K562 (cell line): Measurements from ENCODE around the gene TMEM184B. TPM values are rescaled to one million over a fixed set of nuclear protein-coding genes. Genes with fewer than 3 reads are reported as not detected.

Experiments used
- GABPA ChIP-seq: fragments of 200-800 bp; sonication (Bioruptor generic); conservative IDR thresholded peaks from 2 replicates; pipeline ENCODE4 v1.6.1; 2016; ENCODE audit warnings: low read depth, missing genetic modification characterization, missing compliant biosample characterization
- HDGF ChIP-seq: fragments of 450-650 bp; IDR thresholded peaks from 2 replicates; pipeline ENCODE4 v1.6.1; 2016
- RBM17 ChIP-seq: fragments of 200-400 bp; formaldehyde crosslinking; IDR thresholded peaks from 2 replicates; pipeline ENCODE4 v1.6.1; 2017; ENCODE audit warnings: low read depth, mild to moderate bottlenecking, low read length, borderline replicate concordance
- SMAD4 ChIP-seq: fragments of 250-450 bp; sonication (Bioruptor Pico); conservative IDR thresholded peaks from 2 replicates; pipeline ENCODE4 v1.8.0; 2021; ENCODE audit warnings: inconsistent platforms, mild to moderate bottlenecking, moderate library complexity
- SNIP1 ChIP-seq: fragments of 450-650 bp; IDR thresholded peaks from 2 replicates; pipeline ENCODE4 v1.7.1; 2017; ENCODE audit warnings: low read depth, mild to moderate bottlenecking
- U2AF2 ChIP-seq: fragments of 200-400 bp; formaldehyde crosslinking; optimal IDR thresholded peaks from 2 replicates; pipeline ENCODE3; 2017; ENCODE audit warnings: low read depth, mild to moderate bottlenecking, low read length
- ZNF696 ChIP-seq: fragments of 250-450 bp; sonication (Bioruptor Pico); conservative IDR thresholded peaks from 2 replicates; pipeline ENCODE4 v1.4.0; 2020; ENCODE audit warnings: mild to moderate bottlenecking, moderate library complexity
- polyA plus RNA-seq, 8 experiments: library from polyadenylated mRNA; depleted of rRNA in 4 of 8; stranded (reverse) in 5 of 8; unstranded in 3 of 8; fragments of >200 nt; fragmentation: Nextera tagmentation in 2 of 8; fragmentation: Illumina TruSeq in 1 of 8; extraction: Ambion mirVana in 2 of 8; extraction: Trizol in 1 of 8; gene quantifications; 2 replicates each; pipeline versions ENCODE4 v1.2.1 to v1.2.3, GENCODE V29; 2011 to 2014; ENCODE audit warnings: inconsistent platforms in 1 of 8, missing spikeins in 1 of 8
- total RNA-seq, 7 experiments: library from RNA; depleted of rRNA in 6 of 7; stranded (reverse); fragments of >200 nt in 6 of 7; fragmentation: Illumina TruSeq in 2 of 7; extraction: Trizol in 2 of 7; gene quantifications; 2 replicates each; pipeline versions ENCODE4 v1.2.1 to v1.2.3, GENCODE V29; 2011 to 2021; ENCODE audit warnings: low replicate concordance in 1 of 7
- TF ChIP-seq, protein P1 (sequence below): sonication (generic); formaldehyde crosslinking; IDR thresholded peaks from 2 replicates; pipeline ENCODE4 v1.8.0; 2022; ENCODE audit warnings: missing genetic modification reagents, mild to moderate bottlenecking, borderline replicate concordance
- TF ChIP-seq, protein P2 (sequence below): fragments of 450-650 bp; IDR thresholded peaks from 2 replicates; pipeline ENCODE4 v1.6.1; 2016; ENCODE audit warnings: borderline replicate concordance
- TF ChIP-seq, protein P3 (sequence below): fragments of 250-450 bp; sonication (Bioruptor Pico); IDR thresholded peaks from 2 replicates; pipeline ENCODE4 v1.4.0; 2020
- TF ChIP-seq, protein P4 (sequence below): sonication (generic); formaldehyde crosslinking; IDR thresholded peaks from 2 replicates; pipeline ENCODE4 v1.8.0; 2022; ENCODE audit warnings: mild to moderate bottlenecking, missing genetic modification reagents, borderline replicate concordance
- TF ChIP-seq, protein P5 (sequence below): fragments of 250-450 bp; sonication (Bioruptor Pico); IDR thresholded peaks from 2 replicates; pipeline ENCODE4 v1.8.0; 2022; ENCODE audit warnings: inconsistent platforms, mild to moderate bottlenecking, moderate library complexity, borderline replicate concordance

The TMEM184B gene
- total and polyA plus RNA-seq, 9 of the 15 experiments (the other 6 are each of a cell fraction or from before 2014, with no cell fraction given): 0.31 to 25.1 (median 6.2) TPM

DNA sequence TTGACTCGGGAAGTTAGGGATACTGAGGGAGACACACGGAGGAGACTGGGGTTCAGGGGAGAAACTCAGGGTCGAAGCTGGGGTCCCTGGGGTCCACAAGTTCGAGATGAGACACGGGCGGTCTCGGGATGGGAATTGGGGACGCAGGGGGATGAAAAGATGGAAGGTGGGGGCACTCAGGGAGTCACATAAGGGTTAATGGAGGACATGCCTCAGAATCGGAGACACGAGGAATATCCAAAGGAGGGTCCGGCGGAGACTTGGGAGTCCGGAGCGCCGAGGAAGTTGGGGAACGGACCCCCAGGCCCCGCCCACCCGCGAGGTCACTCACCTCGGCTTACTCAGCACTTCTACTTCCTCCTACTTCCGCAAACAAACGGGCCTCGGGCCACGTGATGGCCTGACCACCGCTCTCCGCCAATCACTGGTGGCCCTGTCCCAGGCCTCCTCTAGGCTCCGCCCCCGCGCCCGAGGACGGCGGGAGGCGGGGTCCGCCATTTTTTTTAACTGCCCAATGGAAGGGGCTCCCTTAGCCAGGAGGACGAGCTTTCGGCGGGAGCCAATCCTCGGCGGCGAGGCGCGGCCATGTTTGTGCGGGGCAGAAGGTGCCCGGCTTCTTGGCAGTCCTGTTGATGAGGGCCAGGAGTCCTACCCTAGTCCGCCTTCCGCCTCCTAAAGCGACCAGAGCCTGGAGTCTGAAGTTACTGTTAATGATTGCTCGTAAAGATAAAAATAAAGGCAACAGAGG is 91.2 kb downstream of the TMEM184B start, which contains the start of gene PLA2G6 (continued):
- TF ChIP-seq, protein P1, sequence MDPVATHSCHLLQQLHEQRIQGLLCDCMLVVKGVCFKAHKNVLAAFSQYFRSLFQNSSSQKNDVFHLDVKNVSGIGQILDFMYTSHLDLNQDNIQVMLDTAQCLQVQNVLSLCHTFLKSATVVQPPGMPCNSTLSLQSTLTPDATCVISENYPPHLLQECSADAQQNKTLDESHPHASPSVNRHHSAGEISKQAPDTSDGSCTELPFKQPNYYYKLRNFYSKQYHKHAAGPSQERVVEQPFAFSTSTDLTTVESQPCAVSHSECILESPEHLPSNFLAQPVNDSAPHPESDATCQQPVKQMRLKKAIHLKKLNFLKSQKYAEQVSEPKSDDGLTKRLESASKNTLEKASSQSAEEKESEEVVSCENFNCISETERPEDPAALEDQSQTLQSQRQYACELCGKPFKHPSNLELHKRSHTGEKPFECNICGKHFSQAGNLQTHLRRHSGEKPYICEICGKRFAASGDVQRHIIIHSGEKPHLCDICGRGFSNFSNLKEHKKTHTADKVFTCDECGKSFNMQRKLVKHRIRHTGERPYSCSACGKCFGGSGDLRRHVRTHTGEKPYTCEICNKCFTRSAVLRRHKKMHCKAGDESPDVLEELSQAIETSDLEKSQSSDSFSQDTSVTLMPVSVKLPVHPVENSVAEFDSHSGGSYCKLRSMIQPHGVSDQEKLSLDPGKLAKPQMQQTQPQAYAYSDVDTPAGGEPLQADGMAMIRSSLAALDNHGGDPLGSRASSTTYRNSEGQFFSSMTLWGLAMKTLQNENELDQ (CRISPR knock-in tag): no peak
- TF ChIP-seq, protein P2, sequence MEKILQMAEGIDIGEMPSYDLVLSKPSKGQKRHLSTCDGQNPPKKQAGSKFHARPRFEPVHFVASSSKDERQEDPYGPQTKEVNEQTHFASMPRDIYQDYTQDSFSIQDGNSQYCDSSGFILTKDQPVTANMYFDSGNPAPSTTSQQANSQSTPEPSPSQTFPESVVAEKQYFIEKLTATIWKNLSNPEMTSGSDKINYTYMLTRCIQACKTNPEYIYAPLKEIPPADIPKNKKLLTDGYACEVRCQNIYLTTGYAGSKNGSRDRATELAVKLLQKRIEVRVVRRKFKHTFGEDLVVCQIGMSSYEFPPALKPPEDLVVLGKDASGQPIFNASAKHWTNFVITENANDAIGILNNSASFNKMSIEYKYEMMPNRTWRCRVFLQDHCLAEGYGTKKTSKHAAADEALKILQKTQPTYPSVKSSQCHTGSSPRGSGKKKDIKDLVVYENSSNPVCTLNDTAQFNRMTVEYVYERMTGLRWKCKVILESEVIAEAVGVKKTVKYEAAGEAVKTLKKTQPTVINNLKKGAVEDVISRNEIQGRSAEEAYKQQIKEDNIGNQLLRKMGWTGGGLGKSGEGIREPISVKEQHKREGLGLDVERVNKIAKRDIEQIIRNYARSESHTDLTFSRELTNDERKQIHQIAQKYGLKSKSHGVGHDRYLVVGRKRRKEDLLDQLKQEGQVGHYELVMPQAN: peak; percentile 9; the same call in 1 of the 2 replicates
- TF ChIP-seq SMAD4 (CRISPR knock-in tag) (no peak), U2AF2 (no peak), HDGF (no peak; the same call in 1 of the 2 replicates), GABPA (peak; percentile 33; the same call in 1 of the 2 replicates), RBM17 (no peak), ZNF696 (CRISPR knock-in tag) (no peak), SNIP1 (no peak)
- TF ChIP-seq, protein P3, sequence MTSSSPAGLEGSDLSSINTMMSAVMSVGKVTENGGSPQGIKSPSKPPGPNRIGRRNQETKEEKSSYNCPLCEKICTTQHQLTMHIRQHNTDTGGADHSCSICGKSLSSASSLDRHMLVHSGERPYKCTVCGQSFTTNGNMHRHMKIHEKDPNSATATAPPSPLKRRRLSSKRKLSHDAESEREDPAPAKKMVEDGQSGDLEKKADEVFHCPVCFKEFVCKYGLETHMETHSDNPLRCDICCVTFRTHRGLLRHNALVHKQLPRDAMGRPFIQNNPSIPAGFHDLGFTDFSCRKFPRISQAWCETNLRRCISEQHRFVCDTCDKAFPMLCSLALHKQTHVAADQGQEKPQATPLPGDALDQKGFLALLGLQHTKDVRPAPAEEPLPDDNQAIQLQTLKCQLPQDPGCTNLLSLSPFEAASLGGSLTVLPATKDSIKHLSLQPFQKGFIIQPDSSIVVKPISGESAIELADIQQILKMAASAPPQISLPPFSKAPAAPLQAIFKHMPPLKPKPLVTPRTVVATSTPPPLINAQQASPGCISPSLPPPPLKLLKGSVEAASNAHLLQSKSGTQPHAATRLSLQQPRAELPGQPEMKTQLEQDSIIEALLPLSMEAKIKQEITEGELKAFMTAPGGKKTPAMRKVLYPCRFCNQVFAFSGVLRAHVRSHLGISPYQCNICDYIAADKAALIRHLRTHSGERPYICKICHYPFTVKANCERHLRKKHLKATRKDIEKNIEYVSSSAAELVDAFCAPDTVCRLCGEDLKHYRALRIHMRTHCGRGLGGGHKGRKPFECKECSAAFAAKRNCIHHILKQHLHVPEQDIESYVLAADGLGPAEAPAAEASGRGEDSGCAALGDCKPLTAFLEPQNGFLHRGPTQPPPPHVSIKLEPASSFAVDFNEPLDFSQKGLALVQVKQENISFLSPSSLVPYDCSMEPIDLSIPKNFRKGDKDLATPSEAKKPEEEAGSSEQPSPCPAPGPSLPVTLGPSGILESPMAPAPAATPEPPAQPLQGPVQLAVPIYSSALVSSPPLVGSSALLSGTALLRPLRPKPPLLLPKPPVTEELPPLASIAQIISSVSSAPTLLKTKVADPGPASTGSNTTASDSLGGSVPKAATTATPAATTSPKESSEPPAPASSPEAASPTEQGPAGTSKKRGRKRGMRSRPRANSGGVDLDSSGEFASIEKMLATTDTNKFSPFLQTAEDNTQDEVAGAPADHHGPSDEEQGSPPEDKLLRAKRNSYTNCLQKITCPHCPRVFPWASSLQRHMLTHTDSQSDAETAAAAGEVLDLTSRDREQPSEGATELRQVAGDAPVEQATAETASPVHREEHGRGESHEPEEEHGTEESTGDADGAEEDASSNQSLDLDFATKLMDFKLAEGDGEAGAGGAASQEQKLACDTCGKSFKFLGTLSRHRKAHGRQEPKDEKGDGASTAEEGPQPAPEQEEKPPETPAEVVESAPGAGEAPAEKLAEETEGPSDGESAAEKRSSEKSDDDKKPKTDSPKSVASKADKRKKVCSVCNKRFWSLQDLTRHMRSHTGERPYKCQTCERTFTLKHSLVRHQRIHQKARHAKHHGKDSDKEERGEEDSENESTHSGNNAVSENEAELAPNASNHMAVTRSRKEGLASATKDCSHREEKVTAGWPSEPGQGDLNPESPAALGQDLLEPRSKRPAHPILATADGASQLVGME (CRISPR knock-in tag): no peak
- TF ChIP-seq, protein P4, sequence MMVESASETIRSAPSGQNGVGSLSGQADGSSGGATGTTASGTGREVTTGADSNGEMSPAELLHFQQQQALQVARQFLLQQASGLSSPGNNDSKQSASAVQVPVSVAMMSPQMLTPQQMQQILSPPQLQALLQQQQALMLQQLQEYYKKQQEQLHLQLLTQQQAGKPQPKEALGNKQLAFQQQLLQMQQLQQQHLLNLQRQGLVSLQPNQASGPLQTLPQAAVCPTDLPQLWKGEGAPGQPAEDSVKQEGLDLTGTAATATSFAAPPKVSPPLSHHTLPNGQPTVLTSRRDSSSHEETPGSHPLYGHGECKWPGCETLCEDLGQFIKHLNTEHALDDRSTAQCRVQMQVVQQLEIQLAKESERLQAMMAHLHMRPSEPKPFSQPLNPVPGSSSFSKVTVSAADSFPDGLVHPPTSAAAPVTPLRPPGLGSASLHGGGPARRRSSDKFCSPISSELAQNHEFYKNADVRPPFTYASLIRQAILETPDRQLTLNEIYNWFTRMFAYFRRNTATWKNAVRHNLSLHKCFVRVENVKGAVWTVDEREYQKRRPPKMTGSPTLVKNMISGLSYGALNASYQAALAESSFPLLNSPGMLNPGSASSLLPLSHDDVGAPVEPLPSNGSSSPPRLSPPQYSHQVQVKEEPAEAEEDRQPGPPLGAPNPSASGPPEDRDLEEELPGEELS: no peak
- TF ChIP-seq, protein P5, sequence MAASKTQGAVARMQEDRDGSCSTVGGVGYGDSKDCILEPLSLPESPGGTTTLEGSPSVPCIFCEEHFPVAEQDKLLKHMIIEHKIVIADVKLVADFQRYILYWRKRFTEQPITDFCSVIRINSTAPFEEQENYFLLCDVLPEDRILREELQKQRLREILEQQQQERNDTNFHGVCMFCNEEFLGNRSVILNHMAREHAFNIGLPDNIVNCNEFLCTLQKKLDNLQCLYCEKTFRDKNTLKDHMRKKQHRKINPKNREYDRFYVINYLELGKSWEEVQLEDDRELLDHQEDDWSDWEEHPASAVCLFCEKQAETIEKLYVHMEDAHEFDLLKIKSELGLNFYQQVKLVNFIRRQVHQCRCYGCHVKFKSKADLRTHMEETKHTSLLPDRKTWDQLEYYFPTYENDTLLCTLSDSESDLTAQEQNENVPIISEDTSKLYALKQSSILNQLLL: no peak
